Measurements from ENCODE around the gene SF3A1. TPM values are rescaled to one million over a fixed set of nuclear protein-coding genes. Genes with fewer than 3 reads are reported as not detected.

The SF3A1 gene
- total and polyA plus RNA-seq, 4 donors, result 15.8 to 157 (median 45.1) TPM

GRCh38 chr22:30386960-30387827 lies 30.5 kb upstream of the SF3A1 start, which contains the start of gene RNF215:
Gene RNF215 (minus strand): TSS chr22:30387411. CDS start chr22:30387313, 98 bp downstream.
- H3K9me3 ChIP-seq (ENCODE audit: control insufficient read depth in 4 of 4, insufficient read depth in 3 of 4, low read length in 3 of 4), result peaks cover 0 to 4% (median 0%) of the 10 kb centered on the region in 4 donors
- DNase-seq (peak; percentile 85 to 90 (median 89)), ATAC-seq (ENCODE audit: insufficient read depth, low FRiP score) (peak; percentile 95)
- H3K27me3 ChIP-seq (ENCODE audit: control insufficient read depth in 3 of 3, insufficient read depth in 3 of 3, low read length in 2 of 3), result no peaks in the 10 kb centered on the region
- peak within 1 kb of the TSS; percentile 77 for H3K4me3 ChIP-seq
- peaks cover 0 to 10% (median 0%) of the 10 kb centered on the region in 5 donors for H3K4me1 ChIP-seq (ENCODE audit: control insufficient read depth in 5 of 5, insufficient read depth in 5 of 5, low read length in 5 of 5)
- H3K36me3 ChIP-seq (ENCODE audit: control insufficient read depth in 4 of 4, insufficient read depth in 4 of 4, low read length in 4 of 4), result peaks cover 0 to 12% (median 4%) of the 10 kb centered on the region in 4 donors
- H3K27ac ChIP-seq (ENCODE audit: low read depth in 1 of 2, low read length in 1 of 2), result peak within 1 kb of the TSS; percentile 81 to 82
- TF ChIP-seq, protein P1, sequence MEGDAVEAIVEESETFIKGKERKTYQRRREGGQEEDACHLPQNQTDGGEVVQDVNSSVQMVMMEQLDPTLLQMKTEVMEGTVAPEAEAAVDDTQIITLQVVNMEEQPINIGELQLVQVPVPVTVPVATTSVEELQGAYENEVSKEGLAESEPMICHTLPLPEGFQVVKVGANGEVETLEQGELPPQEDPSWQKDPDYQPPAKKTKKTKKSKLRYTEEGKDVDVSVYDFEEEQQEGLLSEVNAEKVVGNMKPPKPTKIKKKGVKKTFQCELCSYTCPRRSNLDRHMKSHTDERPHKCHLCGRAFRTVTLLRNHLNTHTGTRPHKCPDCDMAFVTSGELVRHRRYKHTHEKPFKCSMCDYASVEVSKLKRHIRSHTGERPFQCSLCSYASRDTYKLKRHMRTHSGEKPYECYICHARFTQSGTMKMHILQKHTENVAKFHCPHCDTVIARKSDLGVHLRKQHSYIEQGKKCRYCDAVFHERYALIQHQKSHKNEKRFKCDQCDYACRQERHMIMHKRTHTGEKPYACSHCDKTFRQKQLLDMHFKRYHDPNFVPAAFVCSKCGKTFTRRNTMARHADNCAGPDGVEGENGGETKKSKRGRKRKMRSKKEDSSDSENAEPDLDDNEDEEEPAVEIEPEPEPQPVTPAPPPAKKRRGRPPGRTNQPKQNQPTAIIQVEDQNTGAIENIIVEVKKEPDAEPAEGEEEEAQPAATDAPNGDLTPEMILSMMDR (IDR thresholded peaks at IDR 0.05; ENCODE audit: control extremely low read depth, extremely low read depth), result peak; percentile 90
- H3K9ac ChIP-seq (ENCODE audit: insufficient read depth in 1 of 2, low read length in 2 of 2), result peak within 1 kb of the TSS; percentile 37 to 80
- 0 to 2% methylated on average over 51 to 95 of the region's 95 CpGs for WGBS, 2 donors

DNA sequence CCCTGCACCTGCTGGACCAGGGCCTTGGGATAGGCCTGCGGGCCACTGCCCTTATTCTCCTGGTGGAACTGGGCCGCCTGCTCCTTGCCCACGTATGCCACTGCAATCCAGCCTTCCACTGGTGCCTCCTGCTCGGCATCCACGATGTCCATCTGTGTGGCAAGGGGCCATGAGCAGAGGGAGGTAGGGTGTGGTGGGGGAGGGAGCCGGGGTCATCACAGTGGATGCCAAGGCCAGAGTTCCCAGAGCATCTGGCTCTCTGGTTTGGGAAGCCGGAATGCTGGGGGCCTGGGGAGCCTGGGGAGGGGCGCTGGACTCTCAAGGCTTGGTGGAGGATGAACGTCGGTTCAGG lies 29.9 kb upstream of the SF3A1 start:
- peak overlapping the region; percentile 70 to 81 for H3K27ac ChIP-seq (ENCODE audit: low read depth in 1 of 2, low read length in 1 of 2)
- DNase-seq, result peak in 1 of 3 donors; percentile 9

DNA sequence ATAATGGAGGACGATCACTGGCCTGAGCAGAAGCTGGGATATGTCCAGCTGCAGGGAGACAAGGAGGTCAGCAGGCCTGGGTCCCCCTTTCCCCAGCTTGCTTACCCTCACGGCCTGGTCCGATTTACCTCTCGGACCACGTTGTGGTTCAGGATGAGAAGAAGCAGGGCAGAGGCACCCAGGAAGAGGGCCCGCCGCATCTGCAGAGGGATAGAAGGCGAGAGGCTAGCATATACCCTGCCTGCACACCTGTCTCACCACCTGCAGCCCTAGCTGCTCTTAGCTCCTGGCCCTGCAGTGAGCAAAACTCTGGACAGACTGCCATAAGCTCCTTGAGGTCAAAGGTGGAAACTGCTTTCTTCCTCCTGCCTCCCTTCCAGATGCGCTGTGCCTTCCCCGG lies 29.2 kb upstream of the SF3A1 start:
- Histone ChIP-seq H3K27ac (ENCODE audit: low read depth in 1 of 2, low read length in 1 of 2) (no peak overlapping the region), H3K9ac (ENCODE audit: insufficient read depth in 1 of 2, low read length in 2 of 2) (no peak overlapping the region), H3K36me3 (ENCODE audit: control insufficient read depth in 4 of 4, insufficient read depth in 4 of 4, low read length in 4 of 4) (peaks cover 0 to 19% (median 4%) of the 10 kb centered on the region in 4 donors), H3K4me1 (ENCODE audit: control insufficient read depth in 5 of 5, insufficient read depth in 5 of 5, low read length in 5 of 5) (peaks cover 0 to 10% (median 0%) of the 10 kb centered on the region in 5 donors), H3K9me3 (ENCODE audit: control insufficient read depth in 4 of 4, insufficient read depth in 3 of 4, low read length in 3 of 4) (peaks cover 0 to 3% (median 0%) of the 10 kb centered on the region in 4 donors), H3K27me3 (ENCODE audit: control insufficient read depth in 3 of 3, insufficient read depth in 3 of 3, low read length in 2 of 3) (no peaks in the 10 kb centered on the region), H3K4me3 (no peak overlapping the region)
- DNase-seq (no peak), ATAC-seq (ENCODE audit: insufficient read depth, low FRiP score) (no peak)
- TF ChIP-seq, protein P1 (IDR thresholded peaks at IDR 0.05; ENCODE audit: control extremely low read depth, extremely low read depth), result no peak
- WGBS, 2 donors, result 94 to 97% methylated on average over 10 of the region's 10 CpGs

More for the DNA sequence above, 29.9 kb upstream of the SF3A1 start:
- Histone ChIP-seq H3K36me3 (ENCODE audit: control insufficient read depth in 4 of 4, insufficient read depth in 4 of 4, low read length in 4 of 4) (peaks cover 0 to 13% (median 4%) of the 10 kb centered on the region in 4 donors), H3K9me3 (ENCODE audit: control insufficient read depth in 4 of 4, insufficient read depth in 3 of 4, low read length in 3 of 4) (peaks cover 0 to 4% (median 0%) of the 10 kb centered on the region in 4 donors), H3K9ac (ENCODE audit: insufficient read depth in 1 of 2, low read length in 2 of 2) (peak overlapping the region; percentile 37 to 58), H3K4me1 (ENCODE audit: control insufficient read depth in 5 of 5, insufficient read depth in 5 of 5, low read length in 5 of 5) (peaks cover 0 to 10% (median 0%) of the 10 kb centered on the region in 5 donors), H3K27me3 (ENCODE audit: control insufficient read depth in 3 of 3, insufficient read depth in 3 of 3, low read length in 2 of 3) (no peaks in the 10 kb centered on the region), H3K4me3 (peak overlapping the region; percentile 77)
- TF ChIP-seq, protein P1 (IDR thresholded peaks at IDR 0.05; ENCODE audit: control extremely low read depth, extremely low read depth), result no peak
- ATAC-seq (ENCODE audit: insufficient read depth, low FRiP score), result no peak
- 27 to 31% methylated on average over 10 of the region's 10 CpGs for WGBS, 2 donors
